Activated B cell treated with CpG ODN at 0.5 μM for 24 hours (primary cell): Measurements from ENCODE around the gene BEGAIN. TPM values are rescaled to one million over a fixed set of nuclear protein-coding genes. Genes with fewer than 3 reads are reported as not detected.

Source experiments
- ATAC-seq: fragments of 200-7000 bp; cut with Tn5 transposase; one replicate; pipeline ENCODE4 v1.10.0; 2021; ENCODE audit warnings: low read depth, mild to moderate bottlenecking, moderate library complexity
- CTCF ChIA-PET: fragments of 350-600 bp; sonication (Branson Sonifier 250); formaldehyde crosslinking; loops from one replicate; lab custom pipeline; 2021; ENCODE audit warnings: antibody characterized with exemption; lab: Charles Lee
- POLR2A ChIA-PET: fragments of 350-600 bp; sonication (Branson Sonifier 250); formaldehyde crosslinking; loops from one replicate; lab custom pipeline; 2021; ENCODE audit warnings: antibody characterized with exemption; lab: Charles Lee
- DNase-seq: peaks from one replicate; pipeline ENCODE4 v3.0.0; 2022
- H3K27ac Mint-ChIP-seq: one replicate; pipeline ENCODE4 v1.8.0; 2020; ENCODE audit warnings: mixed read lengths
- H3K27me3 Mint-ChIP-seq: one replicate; pipeline ENCODE4 v1.8.0; 2021; ENCODE audit warnings: mixed read lengths
- H3K36me3 Mint-ChIP-seq: one replicate; pipeline ENCODE4 v1.8.0; 2021; ENCODE audit warnings: low read depth, mixed read lengths
- H3K4me1 Mint-ChIP-seq: one replicate; pipeline ENCODE4 v1.8.0; 2021; ENCODE audit warnings: mixed read lengths
- H3K4me3 Mint-ChIP-seq: one replicate; pipeline ENCODE4 v1.8.0; 2020; ENCODE audit warnings: mild to moderate bottlenecking, mixed read lengths
- H3K9me3 Mint-ChIP-seq: one replicate; pipeline ENCODE4 v1.8.0; 2020; ENCODE audit warnings: mixed read lengths
- CTCF ChIP-seq: fragments of 200-600 bp; IDR thresholded peaks from one replicate; pipeline ENCODE4 v1.8.0; 2022; ENCODE audit warnings: antibody characterized with exemption, mild to moderate bottlenecking
- intact Hi-C: fragments of 100-400 bp; cut with micrococcal nuclease; formaldehyde crosslinking; loops from one replicate; pipeline ENCODE4 v1.15.1; 2024
- total RNA-seq: library from RNA; stranded (reverse); gene quantifications from 2 replicates; pipeline ENCODE4 v1.2.3, GENCODE V29; 2022

BEGAIN gene
- total RNA-seq, 1 donor from 2014 or later = not detected

DNA sequence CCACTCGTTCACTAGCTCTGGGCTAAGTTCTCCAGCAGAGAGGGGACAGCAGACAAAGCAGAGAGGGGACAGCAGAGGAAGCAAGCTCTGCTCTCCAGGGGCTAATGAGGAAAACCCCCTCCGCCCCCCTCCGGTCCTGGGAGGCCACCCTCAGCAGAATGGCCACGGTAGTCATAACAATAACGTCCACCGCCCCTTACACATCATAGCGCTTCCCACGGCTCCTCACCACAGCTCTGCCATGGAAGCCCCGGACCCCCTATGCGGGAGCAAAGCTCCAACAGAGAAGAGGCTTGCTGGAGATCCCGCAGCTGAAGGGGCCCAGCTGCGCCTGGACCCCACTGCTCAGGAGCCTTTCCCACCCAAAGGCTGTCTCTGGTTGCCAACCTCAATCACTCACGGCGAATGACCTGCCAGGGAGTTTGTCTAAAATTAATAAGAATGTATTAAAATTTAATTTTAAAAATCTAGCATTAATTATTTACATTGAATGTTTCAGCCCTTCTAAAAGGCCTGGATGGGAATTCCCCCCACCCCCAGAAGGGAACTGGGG is 17.4 kb downstream of the BEGAIN start:
- H3K27ac Mint-ChIP-seq = no peak overlapping the region
- peaks cover 44% of the 10 kb centered on the region for H3K27me3 Mint-ChIP-seq
- ChIA-PET CTCF (no interaction called here), POLR2A (no interaction called here)
- intact Hi-C loops = no loop called here
- no peaks in the 10 kb centered on the region for H3K36me3 Mint-ChIP-seq
- no peaks in the 10 kb centered on the region for H3K9me3 Mint-ChIP-seq
- H3K4me1 Mint-ChIP-seq = peaks cover 13% of the 10 kb centered on the region
- no peak overlapping the region for H3K4me3 Mint-ChIP-seq
- no peak for DNase-seq
- no peak for TF ChIP-seq CTCF
- no peak for ATAC-seq

- ChIA-PET CTCF (no interaction called here), POLR2A (no interaction called here)
- DNase-seq = no peak
- Mint-ChIP-seq H3K4me3 (no peak overlapping the region), H3K9me3 (no peaks in the 10 kb centered on the region), H3K27ac (no peak overlapping the region), H3K27me3 (peaks cover 48% of the 10 kb centered on the region), H3K36me3 (no peaks in the 10 kb centered on the region), H3K4me1 (peaks cover 13% of the 10 kb centered on the region)
- intact Hi-C loops = no loop called here
- TF ChIP-seq CTCF = no peak
- ATAC-seq = no peak
Observed at GRCh38 chr14:100568998-100569733, 18.1 kb downstream of the BEGAIN start.

GRCh38 chr14:100568164-100568997 is 18.8 kb downstream of the BEGAIN start:
- ChIA-PET POLR2A (no interaction called here), CTCF (no interaction called here)
- Mint-ChIP-seq H3K27ac (no peak overlapping the region), H3K9me3 (no peaks in the 10 kb centered on the region), H3K4me1 (peaks cover 13% of the 10 kb centered on the region), H3K4me3 (no peak overlapping the region), H3K27me3 (peaks cover 53% of the 10 kb centered on the region), H3K36me3 (no peaks in the 10 kb centered on the region)
- TF ChIP-seq CTCF = no peak
- intact Hi-C loops = no loop called here
- ATAC-seq (no peak), DNase-seq (no peak)

DNA sequence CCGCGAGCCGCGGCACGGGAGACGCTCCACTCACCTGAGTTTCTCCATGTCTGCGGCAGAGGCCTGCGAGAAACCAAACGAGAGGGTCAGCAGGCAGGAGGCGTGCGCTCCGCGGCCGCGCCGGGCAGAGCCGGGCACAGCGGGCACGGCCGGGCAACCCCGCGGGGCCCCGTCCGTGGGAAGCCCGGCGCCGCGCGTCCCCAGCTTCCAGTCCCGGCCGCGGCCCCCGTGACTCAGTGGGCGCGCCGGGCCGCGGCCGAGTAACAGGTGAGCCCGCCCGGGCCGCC is 19.4 kb downstream of the BEGAIN start:
- no peak for TF ChIP-seq CTCF
- ChIA-PET CTCF (no interaction called here), POLR2A (no interaction called here)
- no peak for DNase-seq
- ATAC-seq = no peak
- no peak overlapping the region for H3K4me3 Mint-ChIP-seq
- no peaks in the 10 kb centered on the region for H3K36me3 Mint-ChIP-seq
- H3K27ac Mint-ChIP-seq = no peak overlapping the region
- intact Hi-C loops = no loop called here
- no peaks in the 10 kb centered on the region for H3K9me3 Mint-ChIP-seq
- peaks cover 56% of the 10 kb centered on the region for H3K27me3 Mint-ChIP-seq
- H3K4me1 Mint-ChIP-seq = peaks cover 11% of the 10 kb centered on the region
